ENCODE measurements around the gene TMEM176A. TPM values are rescaled to one million over a fixed set of nuclear protein-coding genes. Genes with fewer than 3 reads are reported as not detected.

The TMEM176A gene
- total and polyA plus RNA-seq, 10 donors = 28.6 to 84.6 (median 59.0) TPM

GRCh38 chr7:150801946-150802771, 1.6 kb downstream of the TMEM176A start:
- no peak for TF ChIP-seq POLR2AphosphoS5 (IDR thresholded peaks at IDR 0.05)
- TF ChIP-seq, protein P1, sequence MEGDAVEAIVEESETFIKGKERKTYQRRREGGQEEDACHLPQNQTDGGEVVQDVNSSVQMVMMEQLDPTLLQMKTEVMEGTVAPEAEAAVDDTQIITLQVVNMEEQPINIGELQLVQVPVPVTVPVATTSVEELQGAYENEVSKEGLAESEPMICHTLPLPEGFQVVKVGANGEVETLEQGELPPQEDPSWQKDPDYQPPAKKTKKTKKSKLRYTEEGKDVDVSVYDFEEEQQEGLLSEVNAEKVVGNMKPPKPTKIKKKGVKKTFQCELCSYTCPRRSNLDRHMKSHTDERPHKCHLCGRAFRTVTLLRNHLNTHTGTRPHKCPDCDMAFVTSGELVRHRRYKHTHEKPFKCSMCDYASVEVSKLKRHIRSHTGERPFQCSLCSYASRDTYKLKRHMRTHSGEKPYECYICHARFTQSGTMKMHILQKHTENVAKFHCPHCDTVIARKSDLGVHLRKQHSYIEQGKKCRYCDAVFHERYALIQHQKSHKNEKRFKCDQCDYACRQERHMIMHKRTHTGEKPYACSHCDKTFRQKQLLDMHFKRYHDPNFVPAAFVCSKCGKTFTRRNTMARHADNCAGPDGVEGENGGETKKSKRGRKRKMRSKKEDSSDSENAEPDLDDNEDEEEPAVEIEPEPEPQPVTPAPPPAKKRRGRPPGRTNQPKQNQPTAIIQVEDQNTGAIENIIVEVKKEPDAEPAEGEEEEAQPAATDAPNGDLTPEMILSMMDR (IDR thresholded peaks at IDR 0.05 in 8 of 11, conservative IDR thresholded peaks at IDR 0.05 in 3 of 11) = no peak
- TF ChIP-seq POLR2A (IDR thresholded peaks at IDR 0.05) = no peak
- H3K36me3 ChIP-seq = peaks cover 0 to 15% (median 2%) of the 10 kb centered on the region in 6 donors
- H3K27me3 ChIP-seq (replicated peaks in 1 of 7) = peaks cover 3 to 85% (median 38%) of the 10 kb centered on the region in 7 donors
- H3K4me1 ChIP-seq = peaks cover 0 to 29% (median 20%) of the 10 kb centered on the region in 6 donors
- H3K4me3 ChIP-seq = peak overlapping the region in 5 of 8 donors; percentile 44 to 71 (median 49)
- peak overlapping the region in 4 of 8 donors; percentile 24 to 78 (median 78) for H3K27ac ChIP-seq
- no peak for DNase-seq
- H3K9me3 ChIP-seq = peaks cover 0 to 27% (median 20%) of the 10 kb centered on the region in 8 donors
- intact Hi-C loops (cut with DNase I; ENCODE audit: low total_unique reads) = no loop called here
- 88 to 94% (median 91%) methylated on average over 12 of the region's 12 CpGs for WGBS, 5 donors

- Histone ChIP-seq H3K9me3 (peaks cover 0 to 27% (median 21%) of the 10 kb centered on the region in 8 donors), H3K27me3 (replicated peaks in 1 of 7) (peaks cover 3 to 80% (median 29%) of the 10 kb centered on the region in 7 donors), H3K36me3 (peaks cover 0 to 15% (median 2%) of the 10 kb centered on the region in 6 donors), H3K4me3 (no peak overlapping the region), H3K4me1 (peaks cover 0 to 24% (median 18%) of the 10 kb centered on the region in 6 donors), H3K27ac (peak overlapping the region in 2 of 8 donors; percentile 27 to 42)
- WGBS, 5 donors = 62 to 75% (median 71%) methylated on average over 10 of the region's 10 CpGs
- TF ChIP-seq, protein P1 (IDR thresholded peaks at IDR 0.05 in 8 of 11, conservative IDR thresholded peaks at IDR 0.05 in 3 of 11) = no peak
- TF ChIP-seq POLR2AphosphoS5 (IDR thresholded peaks at IDR 0.05) = peak in 1 of 3 donors; percentile 32
- intact Hi-C loops (cut with DNase I; ENCODE audit: low total_unique reads) = no loop called here
- DNase-seq = no peak
Observed at GRCh38 chr7:150803161-150803860, 2.7 kb downstream of the TMEM176A start.

DNA sequence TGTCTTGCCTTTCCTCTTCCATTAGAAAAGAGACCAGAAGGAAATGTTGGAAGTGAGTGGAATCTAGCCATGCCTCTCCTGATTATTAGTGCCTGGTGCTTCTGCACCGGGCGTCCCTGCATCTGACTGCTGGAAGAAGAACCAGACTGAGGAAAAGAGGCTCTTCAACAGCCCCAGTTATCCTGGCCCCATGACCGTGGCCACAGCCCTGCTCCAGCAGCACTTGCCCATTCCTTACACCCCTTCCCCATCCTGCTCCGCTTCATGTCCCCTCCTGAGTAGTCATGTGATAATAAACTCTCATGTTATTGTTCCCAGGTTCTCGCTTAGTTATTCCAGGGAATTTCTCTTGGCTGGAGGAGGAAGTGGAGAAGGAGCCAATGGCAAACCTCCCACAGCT, 4.2 kb downstream of the TMEM176A start:
- intact Hi-C loops (cut with DNase I; ENCODE audit: low total_unique reads) = no loop called here
- Histone ChIP-seq H3K36me3 (peaks cover 0 to 15% (median 2%) of the 10 kb centered on the region in 6 donors), H3K4me3 (no peak overlapping the region), H3K27me3 (replicated peaks in 1 of 7) (peaks cover 3 to 65% (median 20%) of the 10 kb centered on the region in 7 donors), H3K4me1 (peaks cover 0 to 21% (median 16%) of the 10 kb centered on the region in 6 donors), H3K9me3 (peaks cover 0 to 27% (median 21%) of the 10 kb centered on the region in 8 donors), H3K27ac (no peak overlapping the region)
- DNase-seq = no peak
- WGBS, 5 donors = 84 to 99% (median 91%) methylated on average over 5 of the region's 5 CpGs
- TF ChIP-seq POLR2A (IDR thresholded peaks at IDR 0.05) = no peak
- TF ChIP-seq POLR2AphosphoS5 (IDR thresholded peaks at IDR 0.05) = no peak
- TF ChIP-seq, protein P1 (IDR thresholded peaks at IDR 0.05 in 8 of 11, conservative IDR thresholded peaks at IDR 0.05 in 3 of 11) = no peak
